ENCODE data around the gene SPRR4. TPM values are rescaled to one million over a fixed set of nuclear protein-coding genes. Genes with fewer than 3 reads are reported as not detected.
A peak's percentile ranks its signal among the peaks of the same experiment; 100 is the strongest.
"Not testable (repeated sequence)": the region's sequence is repeated elsewhere in the genome, so short reads cannot be mapped to it uniquely, and the experiment has no call there.

The SPRR4 gene
- total RNA-seq, 1 experiment from 2014 or later, result not detected

DNA sequence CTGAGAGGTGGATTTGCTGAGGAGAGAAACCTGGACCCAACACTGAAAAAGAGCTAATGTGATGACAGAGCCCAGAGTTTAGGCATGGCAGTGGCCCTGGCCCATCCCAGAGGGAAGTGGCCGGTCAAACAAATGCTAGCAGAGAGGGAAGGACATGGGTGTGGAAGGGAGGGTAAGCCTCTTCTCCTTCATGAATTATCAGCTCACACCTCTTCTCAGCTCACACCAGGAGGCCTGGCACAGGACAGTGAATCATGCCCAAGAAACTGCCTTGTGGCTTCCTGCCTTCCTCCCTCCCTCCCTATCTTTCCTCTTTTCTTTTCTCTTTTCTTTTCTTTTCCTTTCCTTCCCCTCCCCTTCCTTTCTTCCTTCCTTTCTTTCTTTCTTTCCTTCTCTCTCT lies 29.8 kb downstream of the SPRR4 start:
- no peaks in the 10 kb centered on the region for H4K20me1 ChIP-seq (ENCODE audit: insufficient read depth, low read depth, low read length)
- no peaks in the 10 kb centered on the region for H3K9me3 ChIP-seq (ENCODE audit: low read length)
- no peak for DNase-seq
- H3K79me2 ChIP-seq (ENCODE audit: low read length), result no peaks in the 10 kb centered on the region
- no peak overlapping the region for H3K9ac ChIP-seq (ENCODE audit: low read length)
- peaks cover 8% of the 10 kb centered on the region for H3K4me1 ChIP-seq (ENCODE audit: low read length)
- H2AFZ ChIP-seq (ENCODE audit: low read length), result no peak overlapping the region
- no peaks in the 10 kb centered on the region for H3K27me3 ChIP-seq (ENCODE audit: low read length)
- no peak overlapping the region for H3K4me3 ChIP-seq (ENCODE audit: low read length)
- no peaks in the 10 kb centered on the region for H3K9me2 ChIP-seq (replicated peaks; ENCODE audit: insufficient read depth, low read length)
- no peak overlapping the region for H3K4me2 ChIP-seq (ENCODE audit: low read depth, low read length, poor library complexity, severe bottlenecking)
- H3K27ac ChIP-seq (ENCODE audit: low read length), result no peak overlapping the region
- no peaks in the 10 kb centered on the region for H3K36me3 ChIP-seq (ENCODE audit: insufficient read depth, low read length)

DNA sequence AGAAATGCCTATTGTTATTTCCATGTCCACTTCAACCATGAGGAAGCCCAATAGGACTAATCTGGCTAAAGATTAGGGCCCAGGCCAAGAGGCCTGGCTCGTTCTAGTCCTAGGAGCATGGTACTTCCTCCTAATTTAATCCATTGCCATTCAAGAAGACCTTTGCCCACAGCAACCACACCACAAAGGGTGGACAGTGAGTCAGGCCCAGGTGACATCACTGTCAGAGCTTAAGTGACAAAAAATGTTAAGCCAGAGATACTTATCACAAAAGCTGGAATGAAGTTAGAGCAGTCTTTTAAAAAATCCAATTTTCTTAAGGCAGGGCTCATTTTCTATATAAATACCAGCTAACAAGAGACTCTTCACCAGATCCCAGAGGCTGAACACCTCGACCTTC lies 30.9 kb downstream of the SPRR4 start, which contains the start of gene SPRR3:
TSS of gene SPRR3 (plus strand) at position 368 of the 400 bp plus-strand sequence. CDS start 1,272 bp downstream, outside the sequence.
- no peak within 1 kb of the TSS for H3K4me2 ChIP-seq (ENCODE audit: low read depth, low read length, poor library complexity, severe bottlenecking)
- H3K79me2 ChIP-seq (ENCODE audit: low read length), result no peaks in the 10 kb centered on the region
- H2AFZ ChIP-seq (ENCODE audit: low read length), result no peak within 1 kb of the TSS
- no peak within 1 kb of the TSS for H3K4me3 ChIP-seq (ENCODE audit: low read length)
- H3K9me3 ChIP-seq (ENCODE audit: low read length), result no peaks in the 10 kb centered on the region
- no peaks in the 10 kb centered on the region for H3K27me3 ChIP-seq (ENCODE audit: low read length)
- no peak for DNase-seq
- no peak within 1 kb of the TSS for H3K9ac ChIP-seq (ENCODE audit: low read length)
- H3K9me2 ChIP-seq (replicated peaks; ENCODE audit: insufficient read depth, low read length), result no peaks in the 10 kb centered on the region
- no peak within 1 kb of the TSS for H3K27ac ChIP-seq (ENCODE audit: low read length)
- H4K20me1 ChIP-seq (ENCODE audit: insufficient read depth, low read depth, low read length), result no peaks in the 10 kb centered on the region
- no peaks in the 10 kb centered on the region for H3K36me3 ChIP-seq (ENCODE audit: insufficient read depth, low read length)
- peaks cover 8% of the 10 kb centered on the region for H3K4me1 ChIP-seq (ENCODE audit: low read length)

DNA sequence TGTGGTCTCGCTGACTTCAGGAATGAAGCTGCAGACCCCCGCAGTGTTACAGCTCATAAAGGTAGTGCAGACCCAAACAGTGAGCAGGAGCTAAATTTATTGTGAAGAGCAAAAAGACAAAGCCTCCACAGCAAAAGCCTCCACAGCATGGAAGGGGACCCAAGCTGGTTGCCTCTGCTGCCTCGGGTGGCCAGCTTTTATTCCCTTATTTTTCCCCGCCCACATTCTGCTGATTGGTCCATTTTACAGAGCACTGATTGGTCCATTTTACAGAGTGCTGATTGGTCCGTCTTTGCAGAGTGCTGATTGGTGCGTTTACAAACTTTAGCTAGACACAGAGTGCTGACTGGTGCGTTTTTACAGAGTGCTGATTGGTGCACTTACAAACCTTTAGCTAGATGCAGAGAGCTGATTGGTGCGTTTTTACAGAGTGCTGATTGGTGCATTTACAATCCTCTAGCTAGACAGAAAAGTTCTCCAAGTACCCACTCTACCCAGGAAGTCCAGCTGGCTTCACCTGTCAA lies 40.8 kb downstream of the SPRR4 start:
- H3K27ac ChIP-seq (ENCODE audit: low read length); H3K4me1 ChIP-seq (ENCODE audit: low read length); H4K20me1 ChIP-seq (ENCODE audit: insufficient read depth, low read depth, low read length): not testable (repeated sequence)

DNA sequence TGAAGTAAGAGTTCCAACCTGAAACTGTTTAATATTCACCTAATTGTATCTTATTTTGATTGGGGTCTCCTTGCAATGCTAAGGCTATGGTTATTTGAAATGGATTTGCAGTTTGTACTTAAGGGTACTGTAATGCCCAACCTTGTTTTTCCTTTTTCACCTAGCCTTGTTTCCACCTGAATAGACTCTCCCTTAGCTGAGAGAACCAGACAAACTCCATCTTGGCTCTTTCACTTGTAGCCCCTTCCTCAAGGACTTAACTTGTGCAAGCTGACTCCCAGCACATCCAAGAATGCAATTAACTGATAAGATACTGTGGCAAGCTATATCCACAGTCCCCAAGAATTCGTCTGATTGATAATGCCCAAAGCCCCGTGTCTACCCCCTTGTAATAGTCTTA lies 51.4 kb downstream of the SPRR4 start:
- peaks cover 53% of the 10 kb centered on the region for H3K4me1 ChIP-seq (ENCODE audit: low read length)
- not testable (repeated sequence) for H3K36me3 ChIP-seq (ENCODE audit: insufficient read depth, low read length); H3K9me2 ChIP-seq (replicated peaks; ENCODE audit: insufficient read depth, low read length); H4K20me1 ChIP-seq (ENCODE audit: insufficient read depth, low read depth, low read length); H3K9me3 ChIP-seq (ENCODE audit: low read length); H3K79me2 ChIP-seq (ENCODE audit: low read length); DNase-seq; H2AFZ ChIP-seq (ENCODE audit: low read length); H3K27me3 ChIP-seq (ENCODE audit: low read length)
- H3K9ac ChIP-seq (ENCODE audit: low read length), result peak overlapping the region; percentile 33
- H3K27ac ChIP-seq (ENCODE audit: low read length), result peak overlapping the region; percentile 75
- H3K4me2 ChIP-seq (ENCODE audit: low read depth, low read length, poor library complexity, severe bottlenecking), result peak overlapping the region; percentile 46
- peak overlapping the region; percentile 52 for H3K4me3 ChIP-seq (ENCODE audit: low read length)

More for the DNA sequence above, 40.8 kb downstream of the SPRR4 start:
- peak; percentile 53 for DNase-seq
- H2AFZ ChIP-seq (ENCODE audit: low read length); H3K36me3 ChIP-seq (ENCODE audit: insufficient read depth, low read length); H3K9me2 ChIP-seq (replicated peaks; ENCODE audit: insufficient read depth, low read length); H3K9ac ChIP-seq (ENCODE audit: low read length); H3K4me3 ChIP-seq (ENCODE audit: low read length); H3K79me2 ChIP-seq (ENCODE audit: low read length); H3K4me2 ChIP-seq (ENCODE audit: low read depth, low read length, poor library complexity, severe bottlenecking); H3K9me3 ChIP-seq (ENCODE audit: low read length); H3K27me3 ChIP-seq (ENCODE audit: low read length): not testable (repeated sequence)

Small RNA genes lying within 50 kb of the gene (small RNA-seq; reads per million reads assigned to genes)
- gene RF00322 (not detected), gene SPRR1A (not detected)

Other genes starting within 250 kb of the SPRR4 start
- not detected in 2 replicates for gene KPRP, start 212.6 kb upstream of the SPRR4 start, total RNA-seq (2014; rRNA removed; shearing (Covaris generic); ENCODE audit: low replicate concordance)
- gene LCE1F, start 195.5 kb upstream of the SPRR4 start, total RNA-seq (2014; rRNA removed; shearing (Covaris generic); ENCODE audit: low replicate concordance), result not detected in 2 replicates
- gene LCE1E, start 184.4 kb upstream of the SPRR4 start, total RNA-seq (2014; rRNA removed; shearing (Covaris generic); ENCODE audit: low replicate concordance), result not detected in 2 replicates
- not detected in 2 replicates for gene LCE1D, start 173.9 kb upstream of the SPRR4 start, total RNA-seq (2014; rRNA removed; shearing (Covaris generic); ENCODE audit: low replicate concordance)
- gene LCE1C, start 164.0 kb upstream of the SPRR4 start, total RNA-seq (2014; rRNA removed; shearing (Covaris generic); ENCODE audit: low replicate concordance), result not detected in 2 replicates
- gene LCE1B, start 158.7 kb upstream of the SPRR4 start, total RNA-seq (2014; rRNA removed; shearing (Covaris generic); ENCODE audit: low replicate concordance), result not detected in 2 replicates
- gene LCE1A, start 143.2 kb upstream of the SPRR4 start, total RNA-seq (2014; rRNA removed; shearing (Covaris generic); ENCODE audit: low replicate concordance), result not detected in 2 replicates
- gene LCE6A, start 127.8 kb upstream of the SPRR4 start, total RNA-seq (2014; rRNA removed; shearing (Covaris generic); ENCODE audit: low replicate concordance), result not detected in 2 replicates
- gene LCE7A, start 110.7 kb upstream of the SPRR4 start, total RNA-seq (2014; rRNA removed; shearing (Covaris generic); ENCODE audit: low replicate concordance), result not detected in 2 replicates
- gene SMCP, start 92.3 kb upstream of the SPRR4 start, total RNA-seq (2014; rRNA removed; shearing (Covaris generic); ENCODE audit: low replicate concordance), result not detected in 2 replicates
- not detected in 2 replicates for gene IVL, start 62.1 kb upstream of the SPRR4 start, total RNA-seq (2014; rRNA removed; shearing (Covaris generic); ENCODE audit: low replicate concordance)
- gene SPRR5, start 23.4 kb upstream of the SPRR4 start, total RNA-seq (2014; rRNA removed; shearing (Covaris generic); ENCODE audit: low replicate concordance), result not detected in 2 replicates
- gene SPRR1A, start 13.4 kb downstream of the SPRR4 start, total RNA-seq (2014; rRNA removed; shearing (Covaris generic); ENCODE audit: low replicate concordance), result not detected in 2 replicates
- not detected in 2 replicates for gene SPRR3, start 31.1 kb downstream of the SPRR4 start, total RNA-seq (2014; rRNA removed; shearing (Covaris generic); ENCODE audit: low replicate concordance)
- not detected in 2 replicates for gene SPRR1B, start 60.6 kb downstream of the SPRR4 start, total RNA-seq (2014; rRNA removed; shearing (Covaris generic); ENCODE audit: low replicate concordance)
- gene SPRR2D, start 70.5 kb downstream of the SPRR4 start, total RNA-seq (2014; rRNA removed; shearing (Covaris generic); ENCODE audit: low replicate concordance), result not detected in 2 replicates
- gene SPRR2A, start 86.9 kb downstream of the SPRR4 start, total RNA-seq (2014; rRNA removed; shearing (Covaris generic); ENCODE audit: low replicate concordance), result not detected in 2 replicates
- gene SPRR2B, start 101.0 kb downstream of the SPRR4 start, total RNA-seq (2014; rRNA removed; shearing (Covaris generic); ENCODE audit: low replicate concordance), result not detected in 2 replicates
- not detected in 2 replicates for gene SPRR2E, start 123.9 kb downstream of the SPRR4 start, total RNA-seq (2014; rRNA removed; shearing (Covaris generic); ENCODE audit: low replicate concordance)
- gene SPRR2F, start 142.9 kb downstream of the SPRR4 start, total RNA-seq (2014; rRNA removed; shearing (Covaris generic); ENCODE audit: low replicate concordance), result not detected in 2 replicates
- gene SPRR2G, start 180.2 kb downstream of the SPRR4 start, total RNA-seq (2014; rRNA removed; shearing (Covaris generic); ENCODE audit: low replicate concordance), result not detected in 2 replicates
- gene LELP1, start 232.8 kb downstream of the SPRR4 start, total RNA-seq (2014; rRNA removed; shearing (Covaris generic); ENCODE audit: low replicate concordance), result not detected in 2 replicates
- not detected in 2 replicates for gene PRR9, start 246.9 kb downstream of the SPRR4 start, total RNA-seq (2014; rRNA removed; shearing (Covaris generic); ENCODE audit: low replicate concordance)

All from Karpas-422 (cell line).